ENCODE results near the gene ZDHHC14.

- TF ChIP-seq, protein P1, sequence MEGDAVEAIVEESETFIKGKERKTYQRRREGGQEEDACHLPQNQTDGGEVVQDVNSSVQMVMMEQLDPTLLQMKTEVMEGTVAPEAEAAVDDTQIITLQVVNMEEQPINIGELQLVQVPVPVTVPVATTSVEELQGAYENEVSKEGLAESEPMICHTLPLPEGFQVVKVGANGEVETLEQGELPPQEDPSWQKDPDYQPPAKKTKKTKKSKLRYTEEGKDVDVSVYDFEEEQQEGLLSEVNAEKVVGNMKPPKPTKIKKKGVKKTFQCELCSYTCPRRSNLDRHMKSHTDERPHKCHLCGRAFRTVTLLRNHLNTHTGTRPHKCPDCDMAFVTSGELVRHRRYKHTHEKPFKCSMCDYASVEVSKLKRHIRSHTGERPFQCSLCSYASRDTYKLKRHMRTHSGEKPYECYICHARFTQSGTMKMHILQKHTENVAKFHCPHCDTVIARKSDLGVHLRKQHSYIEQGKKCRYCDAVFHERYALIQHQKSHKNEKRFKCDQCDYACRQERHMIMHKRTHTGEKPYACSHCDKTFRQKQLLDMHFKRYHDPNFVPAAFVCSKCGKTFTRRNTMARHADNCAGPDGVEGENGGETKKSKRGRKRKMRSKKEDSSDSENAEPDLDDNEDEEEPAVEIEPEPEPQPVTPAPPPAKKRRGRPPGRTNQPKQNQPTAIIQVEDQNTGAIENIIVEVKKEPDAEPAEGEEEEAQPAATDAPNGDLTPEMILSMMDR (IDR thresholded peaks at IDR 0.05) = no peak
- TF ChIP-seq POLR2A (IDR thresholded peaks at IDR 0.05) = no peak
Measured at GRCh38 chr6:157648561-157648960, 267.6 kb downstream of the ZDHHC14 start.
